ENCODE measurements around the gene GPC6.

GPC6 gene

DNA sequence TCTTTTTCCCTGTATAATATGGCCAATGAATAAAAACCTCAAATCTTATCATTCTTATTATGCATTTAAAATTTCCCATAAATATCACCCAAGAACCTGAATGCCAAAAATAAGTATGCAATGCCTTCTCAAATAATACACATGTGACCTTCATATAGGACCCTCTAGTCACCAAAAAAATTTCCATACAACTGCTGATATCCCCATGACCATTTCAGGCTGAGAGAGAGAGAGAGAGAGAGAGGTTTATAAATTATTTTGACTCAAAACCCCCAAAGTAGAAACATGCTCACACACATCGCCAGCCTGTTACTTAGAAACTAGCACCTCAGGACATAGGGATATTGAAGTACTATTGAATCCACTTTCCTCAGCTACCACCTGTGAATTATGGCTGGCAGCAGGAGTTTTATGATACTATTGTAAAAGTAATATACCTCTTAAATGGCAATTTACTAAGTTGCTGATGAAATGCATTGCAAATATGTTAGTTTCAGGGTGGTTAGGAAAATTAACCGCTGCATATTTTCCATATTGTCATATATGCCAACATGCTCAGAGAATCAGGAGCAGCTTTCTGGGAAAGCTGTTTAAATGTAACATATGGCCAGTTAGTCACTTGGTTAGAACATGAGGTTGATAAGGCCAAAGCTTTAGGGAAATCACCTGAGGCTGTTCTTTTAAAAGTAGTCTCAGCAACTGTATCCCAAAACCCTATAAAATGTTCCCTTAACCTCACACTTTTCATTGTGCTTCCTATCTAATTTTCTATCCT lies 1022.0 kb downstream of the GPC6 start:
- DNase-seq (ENCODE audit: low read depth) = no peak

DNA sequence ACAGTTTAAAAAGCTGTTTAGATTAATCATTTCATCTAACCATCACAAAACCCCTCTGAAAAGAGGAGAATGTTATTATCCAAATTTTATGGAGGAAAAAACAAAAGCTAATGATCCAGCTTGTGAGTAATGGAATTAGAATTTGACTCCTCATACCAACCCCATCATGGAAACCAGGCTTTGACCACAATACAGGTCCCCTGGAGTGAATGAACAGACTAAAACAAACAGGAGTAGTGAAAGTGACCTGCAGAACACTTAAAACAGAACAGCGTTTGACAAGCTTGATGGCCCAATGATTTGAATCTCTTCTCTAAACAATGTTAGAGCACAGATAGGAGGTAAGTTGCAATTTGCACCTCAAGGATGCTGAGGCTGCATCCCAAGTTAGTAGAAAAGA lies 1022.9 kb downstream of the GPC6 start:
- DNase-seq (ENCODE audit: low read depth) = no peak

- no peak for DNase-seq (ENCODE audit: low read depth)
Measured at GRCh38 chr13:94251831-94252608, 1025.4 kb downstream of the GPC6 start.

GRCh38 chr13:94254737-94255136 lies 1028.1 kb downstream of the GPC6 start:
- no peak for DNase-seq (ENCODE audit: low read depth)

GRCh38 chr13:94256721-94257120 lies 1030.1 kb downstream of the GPC6 start:
- DNase-seq (ENCODE audit: low read depth) = no peak

- DNase-seq (ENCODE audit: low read depth) = no peak
Measured at GRCh38 chr13:94259984-94260383, 1033.4 kb downstream of the GPC6 start.

GRCh38 chr13:94261163-94261562 lies 1034.6 kb downstream of the GPC6 start:
- DNase-seq (ENCODE audit: low read depth) = no peak

GRCh38 chr13:94263038-94263437 lies 1036.4 kb downstream of the GPC6 start:
- no peak for DNase-seq (ENCODE audit: low read depth)

DNA sequence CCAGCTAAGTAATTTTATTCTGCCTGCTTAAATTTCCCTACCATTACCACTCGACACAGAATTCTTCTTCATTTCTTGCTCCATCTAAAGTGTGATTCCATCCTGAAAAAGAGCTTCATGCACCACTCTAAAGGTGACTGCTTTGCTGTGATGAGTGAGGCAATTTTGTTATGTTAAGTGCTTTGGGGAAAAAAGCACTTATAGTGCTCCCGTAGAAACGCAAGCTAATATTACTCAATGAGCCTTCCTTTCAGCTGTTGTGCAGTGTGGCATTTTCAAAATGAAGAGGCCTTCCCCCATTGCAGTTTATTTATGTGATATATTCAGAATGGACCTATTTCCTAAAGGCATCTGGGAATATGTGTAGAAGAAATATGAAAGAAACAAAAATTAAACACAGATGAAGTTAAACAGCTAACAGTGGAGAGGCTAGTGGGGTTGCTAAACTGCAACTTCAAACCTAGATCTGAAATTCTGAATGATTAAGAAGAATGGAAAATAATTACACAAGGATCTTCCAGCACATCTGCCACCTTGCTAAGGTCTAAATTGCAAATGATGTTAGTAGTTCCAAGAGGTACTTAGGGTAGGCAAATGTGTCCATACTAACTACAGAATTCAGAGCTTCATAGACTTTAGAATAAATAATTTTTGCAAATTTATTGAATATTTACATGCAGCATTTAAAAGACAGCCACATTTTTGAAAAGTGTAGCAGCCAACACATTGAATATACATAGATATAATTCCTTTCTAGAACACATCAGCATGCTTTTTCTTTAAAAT lies 1041.2 kb downstream of the GPC6 start:
- DNase-seq (ENCODE audit: low read depth) = no peak

GRCh38 chr13:94268661-94269060 lies 1042.1 kb downstream of the GPC6 start:
- no peak for DNase-seq (ENCODE audit: low read depth)

GRCh38 chr13:94269557-94269956 lies 1043.0 kb downstream of the GPC6 start:
- DNase-seq (ENCODE audit: low read depth) = no peak

- no peak for DNase-seq (ENCODE audit: low read depth)
Measured at GRCh38 chr13:94270556-94270955, 1043.9 kb downstream of the GPC6 start.

GRCh38 chr13:94272038-94272437 lies 1045.4 kb downstream of the GPC6 start:
- DNase-seq (ENCODE audit: low read depth) = no peak

DNA sequence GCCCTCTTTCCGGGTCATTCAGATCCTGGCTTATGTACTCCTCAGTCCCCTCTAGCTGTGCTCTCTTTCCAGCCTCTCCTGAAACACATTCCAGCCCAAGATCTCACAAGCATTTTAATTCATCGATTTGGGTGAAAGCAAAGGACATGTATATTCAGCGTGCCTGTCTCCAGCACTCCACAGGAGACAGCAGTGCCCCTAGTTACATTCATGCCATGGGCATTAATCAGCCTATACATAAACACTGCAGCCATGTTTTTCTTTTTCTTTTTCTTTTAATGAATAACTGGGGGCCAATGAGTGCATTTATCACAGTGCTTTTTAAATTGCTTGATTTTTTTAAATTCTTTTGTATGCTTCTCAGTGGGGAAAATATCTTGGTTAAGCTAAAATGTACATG lies 1053.7 kb downstream of the GPC6 start:
- no peak for DNase-seq (ENCODE audit: low read depth)

- no peak for DNase-seq (ENCODE audit: low read depth)
Measured at GRCh38 chr13:94280845-94281244, 1054.2 kb downstream of the GPC6 start.

GRCh38 chr13:94286581-94286980 lies 1060.0 kb downstream of the GPC6 start:
- no peak for DNase-seq (ENCODE audit: low read depth)

DNA sequence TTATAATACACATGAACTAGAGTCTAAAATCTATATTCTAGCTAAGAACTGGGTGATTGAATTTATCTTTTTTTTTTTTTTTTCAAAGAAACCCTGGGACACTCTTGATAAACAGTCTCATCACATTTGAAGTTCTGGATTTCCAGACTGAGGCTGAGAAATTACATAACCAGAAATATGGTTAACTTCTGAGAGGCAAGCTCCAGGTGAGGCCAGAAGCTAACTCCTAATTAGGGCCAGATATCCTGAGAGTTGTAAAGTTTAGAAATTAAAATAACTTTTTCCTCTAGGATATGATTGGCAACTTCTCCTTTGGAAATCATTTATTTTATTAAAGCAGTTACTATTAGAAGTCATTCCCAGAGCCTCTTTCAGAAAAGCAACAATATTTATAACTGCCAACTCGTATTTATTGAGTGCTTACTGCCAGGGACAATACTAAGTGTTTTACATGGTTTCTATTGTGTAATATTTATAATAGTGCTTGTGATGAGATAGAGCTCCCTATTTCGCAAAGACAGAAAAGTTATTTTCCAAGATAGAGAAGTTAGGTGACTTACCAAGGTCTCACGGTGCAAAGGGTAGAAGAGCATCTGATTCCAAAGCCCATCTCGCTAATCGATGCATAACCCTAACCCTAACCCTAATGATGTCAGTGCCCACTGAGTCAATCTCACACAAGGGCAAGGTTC lies 1065.2 kb downstream of the GPC6 start:
- no peak for DNase-seq (ENCODE audit: low read depth)

DNA sequence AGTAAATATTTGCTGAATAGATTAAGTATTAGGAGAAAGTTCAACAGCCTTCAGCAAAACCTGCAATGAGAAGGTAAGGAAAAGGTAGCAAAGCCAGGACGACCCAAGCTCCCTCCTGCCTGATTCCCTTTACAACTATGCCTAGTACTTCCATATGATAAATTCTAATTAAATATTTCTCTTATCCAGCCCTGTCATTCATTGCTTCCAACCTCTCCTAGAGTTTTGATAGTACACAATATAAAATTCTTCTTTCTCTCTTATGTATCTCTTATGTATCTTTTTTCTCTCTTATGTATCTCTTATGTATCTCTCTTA lies 1065.7 kb downstream of the GPC6 start:
- no peak for DNase-seq (ENCODE audit: low read depth)

DNA sequence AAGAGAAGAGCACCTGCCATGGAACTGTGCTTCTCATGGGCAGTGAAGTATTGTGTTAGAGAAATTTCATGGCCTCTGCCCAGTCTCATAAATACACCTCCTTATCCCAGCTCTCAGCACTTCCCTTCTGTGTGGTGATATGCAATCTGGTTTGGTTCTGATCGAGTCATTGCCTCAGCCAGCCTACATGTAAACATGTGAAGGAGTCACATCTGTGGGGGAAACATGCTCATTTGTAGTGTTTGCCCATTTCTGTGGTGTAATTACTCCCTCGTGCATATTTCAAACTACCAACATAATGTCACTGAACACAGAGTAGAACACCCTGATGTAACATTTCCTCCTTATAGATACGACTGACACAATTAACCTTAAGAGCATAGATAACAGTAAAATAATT lies 1069.9 kb downstream of the GPC6 start:
- DNase-seq (ENCODE audit: low read depth) = no peak

GRCh38 chr13:94298346-94298745 lies 1071.7 kb downstream of the GPC6 start:
- no peak for DNase-seq (ENCODE audit: low read depth)

DNA sequence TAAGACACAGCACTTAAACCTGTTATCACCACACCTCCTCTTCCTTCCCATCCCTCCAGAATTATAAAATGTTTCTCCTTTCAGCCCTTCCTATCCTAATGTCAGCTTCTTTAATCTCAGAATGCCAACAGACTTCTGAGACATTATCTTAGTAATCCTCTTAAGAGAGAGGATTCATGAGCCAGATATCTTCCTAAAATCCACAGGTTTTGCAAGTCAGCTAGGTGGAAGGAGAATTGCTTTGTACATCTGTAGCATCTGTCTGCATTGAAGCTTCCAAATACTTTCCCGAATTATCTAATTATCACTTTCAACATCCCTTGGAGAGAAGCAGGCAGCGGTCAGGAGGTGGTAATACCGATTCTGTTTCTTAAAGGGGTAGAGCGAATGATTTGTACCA lies 1073.8 kb downstream of the GPC6 start:
- no peak for DNase-seq (ENCODE audit: low read depth)

DNA sequence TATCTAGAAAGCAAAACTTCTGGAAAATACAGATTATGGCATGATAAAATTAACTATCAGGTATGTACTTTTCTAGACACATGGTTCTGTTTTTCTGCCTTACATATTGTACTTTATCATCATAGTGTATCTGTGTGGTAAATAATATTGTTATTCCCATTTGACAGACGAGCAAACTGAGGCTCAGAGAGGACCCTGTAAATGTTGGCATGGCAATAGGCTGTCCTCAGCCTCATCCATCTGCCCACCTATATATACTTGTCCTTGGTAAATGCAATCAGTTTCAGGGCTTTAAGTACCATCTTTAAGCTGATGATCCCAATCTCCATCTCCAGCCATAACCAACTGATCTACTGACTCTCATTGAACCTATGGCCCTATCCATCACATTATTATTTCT lies 1074.9 kb downstream of the GPC6 start:
- no peak for DNase-seq (ENCODE audit: low read depth)
